HG03460 (cell line): ENCODE measurements around the gene ETS1.

Experiments used
- ATAC-seq: cut with Tn5 transposase; IDR thresholded peaks from one replicate; pipeline ENCODE4 v1.9.1; 2021; ENCODE audit not compliant: unreplicated experiment

The ETS1 gene

GRCh38 chr11:128546916-128547315 is 40.4 kb downstream of the ETS1 start:
- no peak for ATAC-seq

GRCh38 chr11:128544471-128545051 is 42.8 kb downstream of the ETS1 start:
- no peak for ATAC-seq

- no peak for ATAC-seq
These were observed 46.9 kb downstream of the ETS1 start for GRCh38 chr11:128540469-128540868.

- no peak for ATAC-seq
These were observed 50.9 kb downstream of the ETS1 start for GRCh38 chr11:128536506-128536905.

- no peak for ATAC-seq
These were observed 51.6 kb downstream of the ETS1 start for GRCh38 chr11:128535468-128536457.

- ATAC-seq = no peak
These were observed 53.9 kb downstream of the ETS1 start for GRCh38 chr11:128533472-128533871.

GRCh38 chr11:128532572-128533091 is 54.7 kb downstream of the ETS1 start:
- ATAC-seq = no peak

- ATAC-seq = no peak
These were observed 55.3 kb downstream of the ETS1 start for GRCh38 chr11:128532016-128532571.

- ATAC-seq = no peak
These were observed 55.8 kb downstream of the ETS1 start for GRCh38 chr11:128531588-128531987.

- no peak for ATAC-seq
These were observed 57.0 kb downstream of the ETS1 start for GRCh38 chr11:128530118-128531074.

GRCh38 chr11:128528294-128528693 is 59.1 kb downstream of the ETS1 start:
- no peak for ATAC-seq

GRCh38 chr11:128527046-128527445 is 60.3 kb downstream of the ETS1 start:
- ATAC-seq = no peak

- no peak for ATAC-seq
These were observed 61.7 kb downstream of the ETS1 start for GRCh38 chr11:128525411-128526243.

GRCh38 chr11:128524172-128524571 is 63.2 kb downstream of the ETS1 start:
- no peak for ATAC-seq

GRCh38 chr11:128523641-128524040 is 63.7 kb downstream of the ETS1 start:
- no peak for ATAC-seq

GRCh38 chr11:128522943-128523518 is 64.3 kb downstream of the ETS1 start:
- ATAC-seq = peak; percentile 2

GRCh38 chr11:128522055-128522942 is 65.1 kb downstream of the ETS1 start:
- ATAC-seq = peak; percentile 70

- ATAC-seq = no peak
These were observed 65.7 kb downstream of the ETS1 start for GRCh38 chr11:128521682-128522054.
